WERI-Rb-1 (cell line): ENCODE measurements around the gene ABCA3.
A peak's percentile ranks its signal among the peaks of the same experiment; 100 is the strongest.
"Not testable (repeated sequence)": the region's sequence is repeated elsewhere in the genome, so short reads cannot be mapped to it uniquely, and the experiment has no call there.

Experiments
- DNase-seq: peaks from one replicate; pipeline ENCODE4 v3.0.0-alpha.2; 2020
- H3K27ac ChIP-seq: fragments of 250-450 bp; sonication (Bioruptor Pico); 2 replicates; pipeline ENCODE4 v1.5.1; 2020; ENCODE audit warnings: mild to moderate bottlenecking, moderate library complexity
- H3K27me3 ChIP-seq: fragments of 250-450 bp; sonication (Bioruptor Pico); 2 replicates; pipeline ENCODE4 v1.5.1; 2021; ENCODE audit warnings: mild to moderate bottlenecking, low read depth, moderate library complexity; ENCODE audit not compliant: insufficient read depth, severe bottlenecking
- H3K36me3 ChIP-seq: fragments of 250-450 bp; sonication (Bioruptor Pico); 2 replicates; pipeline ENCODE4 v1.5.1; 2020; ENCODE audit warnings: mild to moderate bottlenecking, moderate library complexity
- H3K4me3 ChIP-seq: 2 replicates; pipeline ENCODE4 v1.5.1; 2011; ENCODE audit warnings: low read depth, mild to moderate bottlenecking, control low read depth, low read length
- H3K9me3 ChIP-seq: fragments of 250-450 bp; sonication (Bioruptor Pico); 2 replicates; pipeline ENCODE4 v1.5.1; 2021; ENCODE audit warnings: mild to moderate bottlenecking, moderate library complexity; ENCODE audit not compliant: severe bottlenecking
- CTCF ChIP-seq: IDR thresholded peaks from 2 replicates; pipeline ENCODE4 v1.5.1; 2011; ENCODE audit warnings: low read depth, mild to moderate bottlenecking, control low read depth, inconsistent platforms, low read length

Gene ABCA3

GRCh38 chr16:2340564-2341455 lies at the start of gene ABCA3:
Gene ABCA3, minus strand, starts transcription at chr16:2340728. Its CDS starts 14,262 bp downstream, at chr16:2326466.
- peaks cover 3% of the 10 kb centered on the region for H3K9me3 ChIP-seq
- DNase-seq, result peak; percentile 93
- peak; percentile 98 for TF ChIP-seq CTCF

GRCh38 chr16:2388875-2389433 lies 48.4 kb upstream of the ABCA3 start:
- H3K36me3 ChIP-seq, result no peaks in the 10 kb centered on the region
- H3K4me3 ChIP-seq, result no peak overlapping the region
- peaks cover 7% of the 10 kb centered on the region for H3K9me3 ChIP-seq
- no peak for DNase-seq
- no peak overlapping the region for H3K27ac ChIP-seq
- no peaks in the 10 kb centered on the region for H3K27me3 ChIP-seq
- TF ChIP-seq CTCF, result no peak

More at GRCh38 chr16:2340564-2341455, at the start of gene ABCA3:
- peak within 1 kb of the TSS; percentile 87 for H3K27ac ChIP-seq
- peaks cover 6% of the 10 kb centered on the region; the same call in 1 of the 2 replicates for H3K36me3 ChIP-seq
- peak within 1 kb of the TSS; percentile 91 for H3K4me3 ChIP-seq
- H3K27me3 ChIP-seq, result no peaks in the 10 kb centered on the region

- DNase-seq, result no peak
- H3K27me3 ChIP-seq, result no peaks in the 10 kb centered on the region
- TF ChIP-seq CTCF, result no peak
- no peak overlapping the region for H3K27ac ChIP-seq
- H3K4me3 ChIP-seq, result no peak overlapping the region
- peaks cover 7% of the 10 kb centered on the region for H3K9me3 ChIP-seq
- no peaks in the 10 kb centered on the region for H3K36me3 ChIP-seq
These were observed 47.8 kb upstream of the ABCA3 start for GRCh38 chr16:2388139-2388874.

GRCh38 chr16:2386990-2387389 lies 46.5 kb upstream of the ABCA3 start:
- TF ChIP-seq CTCF, result peak; percentile 57
- DNase-seq, result peak; percentile 25
- H3K9me3 ChIP-seq, result peaks cover 7% of the 10 kb centered on the region
- H3K27ac ChIP-seq, result no peak overlapping the region
- no peak overlapping the region for H3K4me3 ChIP-seq
- H3K36me3 ChIP-seq, result no peaks in the 10 kb centered on the region
- no peaks in the 10 kb centered on the region for H3K27me3 ChIP-seq

- H3K27ac ChIP-seq, H3K27me3 ChIP-seq, H3K4me3 ChIP-seq, H3K36me3 ChIP-seq, H3K9me3 ChIP-seq, DNase-seq: not testable (repeated sequence)
These were observed 45.5 kb upstream of the ABCA3 start for GRCh38 chr16:2385982-2386381.
